ENCODE results near the gene YBX1. TPM values are rescaled to one million over a fixed set of nuclear protein-coding genes. Genes with fewer than 3 reads are reported as not detected.

Gene YBX1
- total and polyA plus RNA-seq, 4 donors, result 107 to 530 (median 204) TPM

- no peak overlapping the region for H3K4me3 ChIP-seq (ENCODE audit: low read depth in 1 of 3, low read length in 3 of 3)
- H3K27me3 ChIP-seq (ENCODE audit: control insufficient read depth in 4 of 4, insufficient read depth in 4 of 4, low read length in 3 of 4), result no peaks in the 10 kb centered on the region
- H3K4me1 ChIP-seq (ENCODE audit: control insufficient read depth in 4 of 4, insufficient read depth in 4 of 4, low read length in 3 of 4), result no peaks in the 10 kb centered on the region
- 98% methylated on average over 6 of the region's 6 CpGs for WGBS
- peaks cover 15 to 75% (median 44%) of the 10 kb centered on the region in 4 donors for H3K36me3 ChIP-seq (ENCODE audit: control insufficient read depth in 4 of 4, insufficient read depth in 3 of 4, low read depth in 1 of 4, low read length in 3 of 4)
- H3K27ac ChIP-seq (ENCODE audit: low read depth in 1 of 2, low read length in 2 of 2), result no peak overlapping the region
- no peak for TF ChIP-seq REST (IDR thresholded peaks at IDR 0.05)
- no peaks in the 10 kb centered on the region for H3K9me3 ChIP-seq (ENCODE audit: control insufficient read depth in 4 of 4, low read length in 3 of 4)
- H3K9ac ChIP-seq (ENCODE audit: low read depth in 1 of 2, low read length in 2 of 2), result no peak overlapping the region
- no peak for DNase-seq (ENCODE audit: low spot score)
Measured at GRCh38 chr1:42752284-42752683, 70.1 kb downstream of the YBX1 start.

- Histone ChIP-seq H3K27me3 (ENCODE audit: control insufficient read depth in 4 of 4, insufficient read depth in 4 of 4, low read length in 3 of 4) (no peaks in the 10 kb centered on the region), H3K9me3 (ENCODE audit: control insufficient read depth in 4 of 4, low read length in 3 of 4) (no peaks in the 10 kb centered on the region), H3K4me3 (ENCODE audit: low read depth in 1 of 3, low read length in 3 of 3) (no peak overlapping the region), H3K4me1 (ENCODE audit: control insufficient read depth in 4 of 4, insufficient read depth in 4 of 4, low read length in 3 of 4) (no peaks in the 10 kb centered on the region), H3K9ac (ENCODE audit: low read depth in 1 of 2, low read length in 2 of 2) (no peak overlapping the region), H3K27ac (ENCODE audit: low read depth in 1 of 2, low read length in 2 of 2) (no peak overlapping the region), H3K36me3 (ENCODE audit: control insufficient read depth in 4 of 4, insufficient read depth in 3 of 4, low read depth in 1 of 4, low read length in 3 of 4) (peaks cover 18 to 76% (median 44%) of the 10 kb centered on the region in 4 donors)
- 71% methylated on average over 1 of the region's 1 CpG for WGBS
- no peak for DNase-seq (ENCODE audit: low spot score)
- TF ChIP-seq ZBTB33 (IDR thresholded peaks at IDR 0.05), result no peak
- no peak for TF ChIP-seq TAF1 (conservative IDR thresholded peaks at IDR 0.05)
Measured at GRCh38 chr1:42753070-42753469, 70.9 kb downstream of the YBX1 start.

Other genes starting within 250 kb of the YBX1 start
- 1 to 10 TPM; 2.1 to 3.0 TPM for gene ZMYND12, start 226.4 kb upstream of the YBX1 start, total RNA-seq
- 1 to 10 TPM; 1.3 to 2.0 TPM for gene ZMYND12, start 226.4 kb upstream of the YBX1 start, polyA plus RNA-seq
- 10 to 100 TPM; 22.2 to 22.4 TPM for gene PPCS, start 225.9 kb upstream of the YBX1 start, total RNA-seq
- gene PPCS, start 225.9 kb upstream of the YBX1 start, polyA plus RNA-seq, result 10 to 100 TPM; 49.7 to 65.4 TPM
- gene CCDC30, start 219.1 kb upstream of the YBX1 start, total RNA-seq, result 1 to 10 TPM; 1.7 to 2.0 TPM
- gene CCDC30, start 219.1 kb upstream of the YBX1 start, polyA plus RNA-seq, result under 1 TPM; 0.07 to 0.93 TPM
- gene PPIH, start 24.0 kb upstream of the YBX1 start, total RNA-seq, result 10 to 100 TPM in 1 of 2 donors, 1 to 10 TPM in 1; 7.9 to 14.9 TPM
- 10 to 100 TPM; 11.1 to 16.3 TPM for gene PPIH, start 24.0 kb upstream of the YBX1 start, polyA plus RNA-seq
- gene CLDN19, start 57.8 kb downstream of the YBX1 start, total RNA-seq, result 1 to 10 TPM in 1 of 2 donors, not detected in 1; 5.1 TPM
- under 1 TPM in 1 of 2 donors, not detected in 1; 0.14 TPM for gene CLDN19, start 57.8 kb downstream of the YBX1 start, polyA plus RNA-seq
- 10 to 100 TPM; 24.5 to 28.0 TPM for gene P3H1, start 84.6 kb downstream of the YBX1 start, total RNA-seq
- 10 to 100 TPM; 14.9 to 20.9 TPM for gene P3H1, start 84.6 kb downstream of the YBX1 start, polyA plus RNA-seq
- 1 to 10 TPM; 2.6 to 4.4 TPM for gene C1orf50, start 84.8 kb downstream of the YBX1 start, total RNA-seq
- gene C1orf50, start 84.8 kb downstream of the YBX1 start, polyA plus RNA-seq, result 1 to 10 TPM; 2.7 to 5.8 TPM
- under 1 TPM; 0.05 to 0.08 TPM for gene TMEM269, start 102.6 kb downstream of the YBX1 start, total RNA-seq
- not detected for gene TMEM269, start 102.6 kb downstream of the YBX1 start, polyA plus RNA-seq
- gene ERMAP, start 134.7 kb downstream of the YBX1 start, total RNA-seq, result 10 to 100 TPM; 10.8 to 96.9 TPM
- gene ERMAP, start 134.7 kb downstream of the YBX1 start, polyA plus RNA-seq, result 1 to 10 TPM; 3.9 to 7.2 TPM
- gene SVBP, start 135.0 kb downstream of the YBX1 start, total RNA-seq, result 10 to 100 TPM in 1 of 2 donors, 1 to 10 TPM in 1; 3.4 to 21.4 TPM
- 10 to 100 TPM in 1 of 2 donors, 1 to 10 TPM in 1; 8.5 to 21.8 TPM for gene SVBP, start 135.0 kb downstream of the YBX1 start, polyA plus RNA-seq
- 1 to 10 TPM; 2.7 to 8.9 TPM for gene ZNF691, start 164.2 kb downstream of the YBX1 start, total RNA-seq
- gene ZNF691, start 164.2 kb downstream of the YBX1 start, polyA plus RNA-seq, result 1 to 10 TPM; 5.1 to 5.9 TPM

Data from liver (tissue), 9 donors.